Pons (tissue), 1 donor: ENCODE results near the gene ALKBH2.
A peak's percentile ranks its signal among the peaks of the same experiment; 100 is the strongest.

ENCODE experiments used
- DNase-seq: peaks from one replicate; pipeline ENCODE4 v3.0.0-alpha.2; 2016; ENCODE audit warnings: low spot score

The ALKBH2 gene

DNA sequence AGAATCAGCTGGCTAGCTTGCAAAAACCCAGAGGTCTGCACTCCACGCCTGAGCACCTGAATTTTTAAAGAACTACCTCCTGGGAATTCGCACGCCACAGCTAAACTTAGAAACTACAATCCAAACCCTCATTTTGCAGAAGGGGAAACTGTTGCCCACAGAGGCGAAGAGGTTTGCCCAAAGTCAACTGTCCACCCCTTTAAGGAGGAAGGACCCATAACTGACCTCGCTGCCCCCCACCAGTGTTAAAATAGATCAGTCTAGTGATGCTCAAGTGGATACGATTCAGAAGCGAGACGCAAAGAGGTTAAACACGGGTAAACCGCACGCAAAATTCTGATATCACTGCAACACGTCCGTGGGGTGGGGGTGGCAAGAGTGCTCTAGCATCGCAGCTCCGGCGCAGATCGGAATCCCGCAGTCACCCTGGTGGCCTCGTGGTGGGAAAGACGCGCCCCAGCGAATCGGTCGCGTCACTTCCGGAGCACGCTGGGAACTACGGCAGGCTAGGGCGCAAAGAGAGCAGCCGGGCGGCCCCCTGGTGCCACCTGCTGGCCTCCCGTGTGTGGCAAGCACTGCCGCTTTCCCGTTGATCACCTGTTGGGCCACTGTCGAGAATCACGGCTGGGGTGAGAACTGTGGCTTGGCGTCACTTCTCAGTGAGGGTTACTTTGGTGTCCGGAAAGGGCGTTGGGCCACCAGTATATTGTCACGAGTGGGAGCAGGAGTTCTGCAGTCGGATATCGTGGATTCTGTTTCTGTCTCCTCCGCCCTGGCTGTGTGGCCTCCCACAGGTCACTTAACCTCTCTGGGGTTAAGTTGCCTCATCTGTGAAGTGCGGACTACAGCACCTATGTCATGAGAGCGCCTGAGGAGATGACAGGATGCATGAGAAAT is at the start of gene ALKBH2:
Gene ALKBH2 (minus strand): TSS at position 451 of the 897 bp plus-strand sequence. CDS start 686 bp downstream, outside the sequence.
- DNase-seq = peak; percentile 87

DNA sequence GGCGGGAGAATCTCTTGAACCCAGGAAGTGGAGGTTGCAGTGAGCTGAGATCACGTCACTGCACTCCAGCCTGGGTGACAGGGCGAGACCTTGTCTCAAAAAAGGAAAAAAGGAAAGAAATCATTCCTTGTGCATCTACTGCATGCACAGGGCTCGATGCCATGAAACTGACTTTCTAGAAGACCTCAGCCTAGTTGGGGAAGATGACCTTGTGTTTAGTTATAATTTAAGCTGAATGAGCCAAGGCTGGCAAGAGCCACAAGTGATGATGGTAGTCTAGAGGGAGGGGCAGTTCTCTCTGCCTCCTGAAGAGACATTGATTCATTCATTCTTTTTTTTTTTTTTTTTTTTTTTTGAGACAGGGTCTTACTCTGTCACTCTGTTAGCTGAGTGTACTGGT is 47.3 kb upstream of the ALKBH2 start:
- no peak for DNase-seq

DNA sequence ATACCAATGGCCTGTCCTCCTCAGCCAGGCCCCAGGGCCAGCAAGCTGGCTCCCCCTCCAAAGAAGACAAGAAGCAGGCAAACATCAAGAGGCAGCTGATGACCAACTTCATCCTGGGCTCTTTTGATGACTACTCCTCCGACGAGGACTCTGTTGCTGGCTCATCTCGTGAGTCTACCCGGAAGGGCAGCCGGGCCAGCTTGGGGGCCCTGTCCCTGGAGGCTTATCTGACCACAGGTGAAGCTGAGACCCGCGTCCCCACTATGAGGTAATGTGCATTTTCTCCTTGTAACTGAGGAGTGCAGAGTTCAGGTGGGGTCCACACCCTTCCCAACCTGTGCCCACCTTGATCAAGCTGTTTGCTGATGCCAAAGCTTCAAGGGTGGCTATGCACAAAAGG is 46.5 kb upstream of the ALKBH2 start:
- DNase-seq = no peak

DNA sequence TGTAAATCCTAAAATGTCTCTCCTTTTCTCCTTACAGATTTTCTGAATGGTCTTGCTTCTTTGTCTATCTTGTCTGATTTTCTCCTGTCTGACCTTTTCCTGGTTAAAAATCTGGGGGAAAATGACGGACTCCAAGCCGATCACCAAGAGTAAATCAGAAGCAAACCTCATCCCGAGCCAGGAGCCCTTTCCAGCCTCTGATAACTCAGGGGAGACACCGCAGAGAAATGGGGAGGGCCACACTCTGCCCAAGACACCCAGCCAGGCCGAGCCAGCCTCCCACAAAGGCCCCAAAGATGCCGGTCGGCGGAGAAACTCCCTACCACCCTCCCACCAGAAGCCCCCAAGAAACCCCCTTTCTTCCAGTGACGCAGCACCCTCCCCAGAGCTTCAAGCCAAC is 46.1 kb upstream of the ALKBH2 start:
- no peak for DNase-seq

DNA sequence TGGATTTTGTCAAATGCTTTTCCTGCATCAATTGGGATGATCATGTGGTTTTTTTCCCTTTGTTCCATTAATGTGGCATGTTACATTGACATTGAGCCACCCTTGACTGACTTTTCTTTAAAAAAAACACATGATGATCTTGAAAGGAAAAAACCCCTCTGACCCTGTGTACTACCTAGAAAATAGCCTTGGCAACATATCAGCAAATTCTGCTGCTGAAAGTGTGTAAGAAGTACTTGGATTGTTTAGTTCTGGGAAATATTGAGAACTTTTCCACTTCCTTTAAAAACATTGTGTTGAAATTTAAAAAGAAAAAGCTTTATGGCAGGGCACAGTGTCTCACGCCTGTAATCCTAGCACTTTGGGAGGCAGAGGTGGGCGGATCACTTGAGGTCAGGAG is 43.8 kb upstream of the ALKBH2 start:
- no peak for DNase-seq

DNA sequence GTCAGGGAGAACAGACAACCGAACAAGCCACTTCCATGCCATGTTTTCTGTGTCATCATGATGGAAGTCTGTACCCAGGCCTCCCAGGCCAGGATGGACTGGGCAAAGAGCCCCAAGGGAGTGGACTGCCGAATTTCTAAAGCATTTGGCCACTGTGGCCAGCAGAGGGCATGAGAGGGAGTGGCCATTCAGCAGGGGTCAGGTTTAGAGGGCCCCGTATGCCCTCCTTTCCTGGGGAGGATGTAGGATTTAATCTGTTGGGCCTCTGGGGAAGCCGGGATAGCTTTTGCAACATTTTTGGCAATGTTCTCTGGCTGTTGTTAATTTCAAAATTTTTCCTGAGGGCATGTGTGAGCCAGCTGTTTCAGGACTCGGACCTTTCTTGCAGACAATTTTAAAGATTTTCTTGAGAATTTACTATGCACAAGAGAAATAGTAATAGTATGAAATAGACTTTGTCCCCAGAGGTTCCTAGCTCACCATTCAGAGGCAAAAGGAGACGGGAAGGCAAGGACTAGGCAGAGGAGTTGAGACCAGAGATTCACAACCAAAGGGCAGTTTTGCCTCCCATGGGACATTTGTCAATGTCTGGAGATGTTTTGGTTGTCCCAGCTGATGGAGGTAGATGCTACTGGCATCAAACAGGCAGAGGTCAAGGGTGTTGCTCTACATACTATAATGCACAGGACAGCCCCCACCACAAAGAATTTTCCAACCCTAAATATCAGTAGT is 41.1 kb upstream of the ALKBH2 start:
- DNase-seq = no peak

GRCh38 chr12:109131154-109132050 is 38.1 kb upstream of the ALKBH2 start:
- no peak for DNase-seq

DNA sequence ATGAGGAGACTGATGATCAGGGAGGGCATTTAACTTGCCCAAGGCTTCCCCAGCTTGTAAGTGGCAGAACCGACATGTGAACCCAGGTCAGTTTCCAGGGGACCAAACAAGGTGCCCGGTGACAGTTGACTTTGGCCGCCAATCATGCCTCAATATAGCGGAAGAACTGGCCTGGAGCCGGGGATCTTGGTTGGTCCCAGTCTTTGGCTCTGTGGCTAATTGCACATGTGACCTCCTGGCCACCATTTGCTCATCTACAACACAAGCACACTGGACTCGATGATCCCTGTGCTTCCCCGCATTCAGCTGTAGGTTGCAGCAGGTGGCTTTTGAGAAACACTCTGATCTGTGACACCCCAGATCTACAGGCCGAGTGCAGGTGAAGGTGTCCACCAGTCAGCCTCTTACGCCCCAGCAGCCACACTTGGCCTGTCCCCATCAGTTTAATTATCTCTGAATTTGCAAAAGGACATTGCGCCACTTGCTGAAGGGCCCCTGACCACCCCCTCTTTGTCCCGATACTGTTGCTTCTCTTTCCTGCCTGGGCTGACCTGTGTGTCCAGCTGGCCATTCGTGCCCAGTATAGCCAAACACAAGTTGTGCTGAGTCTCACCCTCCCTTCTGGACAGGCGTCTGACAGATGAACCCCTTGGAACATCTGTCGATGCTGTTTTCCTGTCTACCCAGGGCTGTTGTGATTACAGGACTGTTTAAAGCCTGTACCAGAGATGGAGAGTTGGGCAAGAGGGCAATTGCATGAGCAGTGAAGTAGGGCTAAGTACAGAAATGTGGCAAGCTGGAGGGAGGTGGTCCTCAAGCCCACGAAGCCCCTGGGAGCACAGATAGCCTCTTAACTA is 37.3 kb upstream of the ALKBH2 start:
- no peak for DNase-seq

DNA sequence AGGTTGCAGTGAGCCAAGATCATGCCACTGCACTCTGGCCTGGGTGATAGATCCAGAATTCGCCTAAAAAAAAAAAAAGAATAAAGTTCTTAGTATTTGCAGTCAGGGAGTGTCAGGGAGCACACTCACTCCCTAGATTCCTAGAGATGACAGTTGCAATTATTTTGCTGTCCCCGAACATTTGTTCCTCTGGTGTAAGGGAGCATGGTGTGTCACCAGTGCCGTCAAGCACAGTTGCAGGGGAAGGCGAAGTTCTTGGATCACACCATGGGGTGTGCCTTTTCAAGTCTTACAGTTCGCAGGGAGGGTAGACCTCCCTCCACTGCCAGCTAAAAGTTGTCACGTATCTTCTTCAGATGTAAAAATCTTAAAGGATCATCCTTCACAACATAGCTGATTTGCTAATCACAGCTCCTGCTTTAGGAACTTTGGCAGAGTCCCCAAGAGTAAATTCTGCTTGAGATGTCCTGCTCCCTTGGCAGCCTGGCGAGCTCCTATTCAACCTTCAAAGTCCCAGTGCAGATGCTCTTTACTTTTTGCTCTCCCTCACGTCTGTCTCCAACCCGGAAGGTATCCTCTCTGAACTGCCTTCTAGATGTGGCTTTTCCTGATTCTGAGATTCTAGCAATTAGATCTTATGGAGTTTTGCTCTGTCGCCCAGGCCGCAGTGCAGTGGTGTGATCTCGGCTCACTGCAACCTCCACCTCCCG is 34.4 kb upstream of the ALKBH2 start:
- no peak for DNase-seq

GRCh38 chr12:109126784-109127183 is 33.5 kb upstream of the ALKBH2 start:
- DNase-seq = no peak

DNA sequence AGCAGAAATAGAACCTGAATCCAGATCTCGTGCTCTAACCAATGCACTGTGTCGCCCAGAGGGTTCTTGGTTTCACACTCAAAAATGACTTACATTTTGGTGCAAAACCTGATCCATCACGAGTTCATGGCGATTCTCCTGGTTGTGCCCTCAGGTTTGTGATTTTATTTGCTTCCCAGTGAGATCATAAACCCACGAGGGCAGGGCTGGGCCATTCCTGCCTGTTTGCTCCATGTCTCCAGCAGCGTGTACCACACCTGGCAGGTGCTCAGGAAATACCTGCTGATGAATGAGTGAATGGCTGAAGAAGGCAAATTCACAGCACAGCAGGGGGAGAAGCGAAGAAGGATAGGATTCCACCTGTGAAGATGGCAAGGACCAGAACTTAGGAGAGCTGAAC is 32.5 kb upstream of the ALKBH2 start:
- no peak for DNase-seq

GRCh38 chr12:109124878-109125648 is 31.8 kb upstream of the ALKBH2 start:
- DNase-seq = no peak

GRCh38 chr12:109121346-109121880 is 28.1 kb upstream of the ALKBH2 start:
- no peak for DNase-seq

DNA sequence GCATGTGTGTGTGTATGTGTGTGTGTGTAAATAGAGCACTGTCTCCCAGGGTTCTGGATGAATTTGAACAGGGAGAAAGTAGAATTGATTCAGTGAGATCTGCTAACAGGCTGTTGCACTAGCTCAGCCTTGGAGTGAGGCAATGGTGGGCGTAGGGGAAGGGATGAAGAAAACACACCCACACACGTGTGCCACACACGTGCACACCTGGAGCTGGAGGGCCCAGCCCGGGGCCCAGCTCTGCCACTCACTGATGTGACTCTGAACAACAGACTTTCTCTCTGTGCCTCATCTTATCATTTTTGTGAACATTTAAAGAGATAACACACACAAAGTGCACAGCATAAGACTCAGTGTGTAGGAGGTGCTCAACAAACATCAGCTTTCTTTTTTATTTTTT is 27.3 kb upstream of the ALKBH2 start:
- DNase-seq = no peak

DNA sequence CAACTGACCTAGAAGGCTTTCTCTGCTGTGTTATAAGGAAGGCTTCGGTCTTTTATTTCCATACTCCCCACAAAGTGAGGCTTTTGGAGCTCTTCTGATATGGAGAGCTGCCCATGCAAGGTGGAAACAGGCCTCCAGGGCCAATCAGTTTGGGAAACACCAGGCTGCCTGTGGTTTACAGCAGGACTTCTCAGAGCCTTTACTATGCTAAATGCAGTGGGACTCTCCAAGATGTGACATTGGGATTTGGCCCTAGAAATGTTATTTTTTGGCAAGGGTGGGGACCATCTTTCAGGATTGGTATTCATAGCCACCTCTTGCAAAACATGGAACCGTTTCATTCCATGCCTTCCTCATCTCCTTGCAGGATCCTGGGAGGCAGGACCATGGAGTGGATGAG is 26.8 kb upstream of the ALKBH2 start:
- DNase-seq = no peak

GRCh38 chr12:109116611-109116949 is 23.3 kb upstream of the ALKBH2 start:
- no peak for DNase-seq

- peak; percentile 86 for DNase-seq
Observed at GRCh38 chr12:109115758-109116610, 22.7 kb upstream of the ALKBH2 start, which contains the start of gene ACACB. Gene ACACB (plus strand): TSS chr12:109116587. CDS start chr12:109139406, 22,819 bp downstream.

GRCh38 chr12:109115404-109115757 is 22.1 kb upstream of the ALKBH2 start:
- no peak for DNase-seq

DNA sequence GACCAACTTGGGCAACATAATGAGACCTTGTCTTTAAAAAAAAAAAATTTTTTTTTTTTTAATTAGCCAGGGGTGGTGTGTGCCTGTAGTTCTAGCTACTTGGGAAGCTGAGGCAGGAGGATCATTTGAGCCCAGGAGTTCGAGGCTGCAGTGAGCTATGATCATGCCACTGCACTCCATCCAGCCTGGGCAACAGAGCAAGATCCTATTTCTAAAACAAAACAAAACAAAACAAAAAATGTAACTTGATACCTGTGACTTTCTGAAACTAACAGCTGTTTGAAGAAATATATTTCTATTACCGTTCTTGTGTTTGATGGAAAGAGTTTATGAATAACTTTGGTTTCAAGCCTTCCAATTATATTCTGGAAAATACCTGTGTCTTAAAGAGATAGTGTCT is 21.4 kb upstream of the ALKBH2 start:
- no peak for DNase-seq
